SK-N-SH (cell line): ENCODE data around the gene MYO1E.

Source experiments
- CHD2 ChIP-seq: fragments of 150-350 bp; IDR thresholded peaks from 2 replicates; pipeline ENCODE4 v1.6.1; 2018; ENCODE audit warnings: low read length; ENCODE audit not compliant: partially characterized antibody
- CTCF ChIP-seq: fragments of 200-600 bp; sonication (generic); IDR thresholded peaks from 2 replicates; pipeline ENCODE4 v1.6.1; 2017; ENCODE audit warnings: antibody characterized with exemption, mild to moderate bottlenecking, moderate library complexity
- ELF1 ChIP-seq: IDR thresholded peaks from 2 replicates; pipeline ENCODE4 v1.4.0; 2012
- POLR2AphosphoS5 ChIP-seq: IDR thresholded peaks from 2 replicates; pipeline ENCODE4 v1.6.1; 2012; ENCODE audit warnings: low read depth, low read length
- SMC3 ChIP-seq: IDR thresholded peaks from 2 replicates; pipeline ENCODE4 v1.6.1; 2012; ENCODE audit warnings: low read depth, low read length, improper control_type of control experiment
- TEAD4 ChIP-seq: IDR thresholded peaks from 2 replicates; pipeline ENCODE4 v1.4.0; 2012; ENCODE audit warnings: mild to moderate bottlenecking, borderline replicate concordance; ENCODE audit not compliant: insufficient read depth

- TF ChIP-seq SMC3 (no peak), TEAD4 (no peak), CTCF (no peak), ELF1 (no peak), CHD2 (no peak), POLR2AphosphoS5 (no peak)
Observed at GRCh38 chr15:59280855-59281254, 91.8 kb downstream of the MYO1E start.
